ENCODE data around the gene LUC7L3. TPM values are rescaled to one million over a fixed set of nuclear protein-coding genes. Genes with fewer than 3 reads are reported as not detected.

Gene LUC7L3
- total RNA-seq, 1 experiment from 2014 or later: 62.2 TPM

DNA sequence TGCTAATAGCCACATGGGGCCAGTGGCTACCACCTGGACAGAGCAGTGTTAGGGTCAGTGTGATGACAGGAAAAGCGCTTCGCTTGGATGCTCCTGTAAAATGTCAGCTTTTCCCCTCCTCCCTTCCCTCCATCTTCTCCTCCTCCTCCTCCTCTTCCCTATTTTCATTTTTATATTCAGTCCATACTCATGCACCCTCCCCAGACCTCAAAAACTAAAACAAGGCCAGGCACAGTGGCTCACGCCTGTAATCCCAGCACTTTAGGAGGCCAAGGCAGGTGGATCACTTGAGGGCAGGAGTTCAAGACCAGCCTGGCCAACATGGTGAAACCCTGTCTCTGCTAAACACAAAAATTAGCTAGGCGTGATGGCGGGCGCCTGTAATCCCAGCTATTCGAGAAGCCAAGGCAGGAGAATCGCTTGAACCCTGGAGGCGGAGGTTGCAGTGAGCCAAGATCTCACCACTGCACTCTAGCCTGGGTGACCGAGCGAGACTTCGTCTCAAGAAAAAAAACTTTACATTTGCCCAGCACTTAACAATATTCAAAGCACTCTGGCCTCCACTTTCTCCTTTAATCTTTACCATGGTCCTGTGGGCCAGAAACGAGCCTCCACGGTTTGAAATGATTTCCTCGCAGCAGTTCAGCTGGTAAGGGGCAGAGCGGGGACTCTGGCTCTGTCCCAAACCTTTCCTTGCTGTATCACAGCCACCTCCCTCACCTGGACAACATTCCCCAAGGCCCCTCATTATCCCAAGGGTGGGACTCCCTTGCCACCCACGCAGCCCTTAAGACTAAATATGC lies 33.5 kb upstream of the LUC7L3 start:
- no peak for DNase-seq (ENCODE audit: extremely low read depth, low read depth)

DNA sequence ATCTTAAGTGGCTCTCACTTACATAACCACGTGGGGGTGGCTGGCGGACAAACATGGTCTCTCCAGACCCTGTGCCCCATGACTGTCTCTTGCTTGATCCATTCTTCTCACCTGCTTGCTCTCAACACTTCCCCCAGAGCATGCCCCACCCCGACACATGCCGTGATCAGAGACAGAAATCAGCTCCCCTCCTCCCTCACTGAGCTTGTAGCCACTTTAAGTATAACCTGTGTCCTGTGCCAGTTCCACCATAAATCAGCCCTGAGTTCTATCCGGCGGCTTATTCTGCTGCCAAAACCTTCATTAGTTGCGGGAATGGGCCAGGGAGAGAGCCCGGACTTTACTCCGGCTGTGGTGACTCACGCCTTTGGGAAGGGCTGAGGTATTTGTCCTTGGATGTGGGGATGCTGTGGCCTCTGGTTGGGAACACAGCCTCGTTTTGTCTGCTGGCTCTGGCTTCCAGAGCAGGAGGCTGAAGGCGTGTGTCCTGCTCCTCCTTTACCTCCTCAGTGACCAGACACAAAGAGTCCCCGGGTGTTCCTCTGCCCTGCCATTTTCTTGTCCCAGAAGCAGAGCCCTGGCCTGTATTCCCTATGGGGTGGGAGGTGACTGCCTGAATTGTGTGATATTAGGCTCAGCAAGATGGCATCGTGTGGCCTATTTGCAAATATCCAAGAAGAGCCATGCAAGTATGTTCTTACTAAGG lies 32.8 kb upstream of the LUC7L3 start:
- no peak for DNase-seq (ENCODE audit: extremely low read depth, low read depth)

DNA sequence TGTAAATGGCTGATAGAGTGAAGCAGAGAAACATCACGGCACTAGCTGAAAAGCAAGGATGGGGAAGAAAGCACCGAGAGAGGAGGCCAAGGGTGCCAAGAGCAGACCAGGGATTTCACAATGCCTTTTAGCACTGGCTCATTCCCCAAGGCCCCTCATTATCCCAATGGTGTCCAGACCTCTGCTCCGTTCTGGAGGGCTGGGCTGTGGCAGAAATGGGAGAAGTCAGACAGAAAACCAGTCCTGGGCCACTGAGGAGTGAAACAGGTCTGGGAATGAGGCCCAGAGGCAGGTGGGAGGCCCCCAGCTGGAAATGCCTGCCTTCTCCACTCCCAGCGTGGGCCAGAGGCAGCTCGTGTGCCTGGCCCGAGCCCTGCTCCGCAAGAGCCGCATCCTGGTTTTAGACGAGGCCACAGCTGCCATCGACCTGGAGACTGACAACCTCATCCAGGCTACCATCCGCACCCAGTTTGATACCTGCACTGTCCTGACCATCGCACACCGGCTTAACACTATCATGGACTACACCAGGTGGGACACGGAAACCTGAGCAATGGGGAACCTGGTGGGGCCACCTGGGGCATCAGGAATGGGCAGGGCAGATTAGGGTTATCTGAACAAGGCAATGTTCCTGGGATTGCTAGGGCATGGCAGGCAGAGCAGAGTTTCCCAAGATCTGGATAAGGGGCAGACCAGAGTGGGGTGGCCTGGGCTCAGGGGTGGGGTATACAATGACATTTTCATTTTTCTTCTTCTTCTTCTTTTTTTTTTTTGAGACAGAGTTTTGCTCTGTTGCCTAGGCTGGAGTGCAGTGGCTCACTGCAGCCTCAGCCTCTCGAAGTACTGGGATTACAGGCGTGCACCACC lies 32.0 kb upstream of the LUC7L3 start:
- no peak for DNase-seq (ENCODE audit: extremely low read depth, low read depth)

DNA sequence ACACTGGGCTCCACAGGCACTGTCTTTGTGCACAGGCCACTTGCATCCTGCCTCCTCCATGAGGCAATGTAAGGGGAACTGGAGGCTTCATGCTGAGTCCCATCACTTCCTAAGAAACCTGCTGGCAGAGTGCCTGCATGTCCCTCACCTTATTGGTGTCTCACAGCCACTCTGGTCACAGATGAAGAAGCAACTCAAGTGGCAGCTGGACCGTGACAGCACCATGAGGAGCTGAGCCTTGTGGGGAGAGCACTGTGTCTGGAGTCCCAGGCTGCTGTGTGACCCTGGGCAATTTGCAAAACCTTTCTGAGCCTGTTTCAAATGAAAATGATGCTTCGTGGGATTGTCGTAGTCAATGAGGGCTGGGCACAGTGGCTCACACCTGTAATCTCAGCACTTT lies 31.2 kb upstream of the LUC7L3 start:
- no peak for DNase-seq (ENCODE audit: extremely low read depth, low read depth)

DNA sequence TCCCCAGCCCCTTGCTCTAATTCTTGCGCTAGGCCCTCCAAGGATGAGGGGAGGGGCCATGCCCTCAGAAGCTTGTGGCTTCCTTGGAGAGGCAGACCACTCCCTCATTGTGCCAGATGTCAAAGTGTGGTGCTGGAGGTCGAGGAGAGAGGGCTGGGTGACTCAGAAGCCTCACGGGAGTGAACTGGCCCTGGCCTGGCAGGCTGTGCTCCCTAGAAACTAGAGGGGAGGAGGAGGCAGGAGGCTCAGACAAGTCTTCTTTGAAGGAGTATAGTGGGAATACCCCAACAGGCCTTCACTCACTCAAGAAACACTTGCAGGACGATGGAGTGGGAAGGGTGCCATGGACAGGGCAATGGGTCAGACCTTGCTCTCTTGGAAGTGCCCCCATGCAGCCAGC lies 30.2 kb upstream of the LUC7L3 start:
- DNase-seq (ENCODE audit: extremely low read depth, low read depth): no peak

DNA sequence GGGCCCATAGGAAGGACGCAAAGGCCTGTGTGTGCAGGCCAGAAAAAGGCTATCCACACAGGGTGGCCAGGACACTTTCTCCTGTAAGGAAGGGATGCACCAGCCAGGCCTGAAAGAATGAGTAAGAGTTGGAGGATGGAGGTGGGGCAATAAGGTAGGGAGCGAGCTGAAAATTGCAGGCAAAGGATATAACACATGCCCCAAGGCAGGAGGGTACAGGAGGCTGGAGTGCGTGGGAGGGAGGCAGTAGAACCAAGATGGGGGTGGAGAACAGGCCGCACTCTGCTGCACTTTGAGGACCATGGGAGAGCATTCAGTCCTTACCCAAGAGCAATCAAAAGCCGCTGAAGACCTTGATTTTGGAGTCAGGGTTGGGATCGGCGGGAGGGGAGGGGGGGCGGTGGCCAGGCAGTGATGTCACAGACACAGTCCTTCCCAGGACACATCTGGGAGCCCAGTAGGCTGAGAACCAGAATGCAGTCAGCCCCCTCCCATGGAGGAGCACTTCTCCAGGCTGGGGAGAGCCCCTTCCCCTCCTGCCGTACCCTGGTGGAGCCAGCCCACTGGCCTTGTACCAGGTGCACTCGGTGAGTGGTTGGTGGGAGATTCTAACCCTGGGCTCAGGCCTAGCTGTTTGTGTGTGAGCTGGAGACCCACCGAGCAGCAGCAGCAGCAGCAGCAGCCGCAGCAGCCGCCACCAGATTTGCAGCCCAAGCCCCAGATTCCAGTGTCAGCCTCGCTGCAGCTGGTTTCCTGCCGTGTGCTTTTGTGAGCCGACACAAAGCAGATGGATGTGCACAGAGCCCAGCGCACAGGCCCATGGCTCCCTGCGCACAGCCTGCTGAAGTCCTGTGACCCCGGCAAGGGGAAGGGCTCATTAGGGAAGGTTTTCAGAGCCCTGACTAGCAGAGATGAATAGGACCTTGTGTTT lies 29.2 kb upstream of the LUC7L3 start:
- DNase-seq (ENCODE audit: extremely low read depth, low read depth): no peak

DNA sequence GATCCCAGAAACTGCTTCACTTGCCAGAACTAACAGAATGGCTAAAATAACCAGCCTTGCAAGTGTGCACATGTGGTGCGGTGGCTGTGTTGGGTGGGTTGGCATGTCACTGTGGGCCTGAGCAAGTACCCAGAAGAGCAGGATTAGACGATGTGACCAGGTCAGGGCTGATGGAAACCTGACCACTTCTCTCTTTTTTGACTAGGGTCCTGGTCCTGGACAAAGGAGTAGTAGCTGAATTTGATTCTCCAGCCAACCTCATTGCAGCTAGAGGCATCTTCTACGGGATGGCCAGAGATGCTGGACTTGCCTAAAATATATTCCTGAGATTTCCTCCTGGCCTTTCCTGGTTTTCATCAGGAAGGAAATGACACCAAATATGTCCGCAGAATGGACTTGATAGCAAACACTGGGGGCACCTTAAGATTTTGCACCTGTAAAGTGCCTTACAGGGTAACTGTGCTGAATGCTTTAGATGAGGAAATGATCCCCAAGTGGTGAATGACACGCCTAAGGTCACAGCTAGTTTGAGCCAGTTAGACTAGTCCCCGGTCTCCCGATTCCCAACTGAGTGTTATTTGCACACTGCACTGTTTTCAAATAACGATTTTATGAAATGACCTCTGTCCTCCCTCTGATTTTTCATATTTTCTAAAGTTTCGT lies 28.4 kb upstream of the LUC7L3 start:
- no peak for DNase-seq (ENCODE audit: extremely low read depth, low read depth)

DNA sequence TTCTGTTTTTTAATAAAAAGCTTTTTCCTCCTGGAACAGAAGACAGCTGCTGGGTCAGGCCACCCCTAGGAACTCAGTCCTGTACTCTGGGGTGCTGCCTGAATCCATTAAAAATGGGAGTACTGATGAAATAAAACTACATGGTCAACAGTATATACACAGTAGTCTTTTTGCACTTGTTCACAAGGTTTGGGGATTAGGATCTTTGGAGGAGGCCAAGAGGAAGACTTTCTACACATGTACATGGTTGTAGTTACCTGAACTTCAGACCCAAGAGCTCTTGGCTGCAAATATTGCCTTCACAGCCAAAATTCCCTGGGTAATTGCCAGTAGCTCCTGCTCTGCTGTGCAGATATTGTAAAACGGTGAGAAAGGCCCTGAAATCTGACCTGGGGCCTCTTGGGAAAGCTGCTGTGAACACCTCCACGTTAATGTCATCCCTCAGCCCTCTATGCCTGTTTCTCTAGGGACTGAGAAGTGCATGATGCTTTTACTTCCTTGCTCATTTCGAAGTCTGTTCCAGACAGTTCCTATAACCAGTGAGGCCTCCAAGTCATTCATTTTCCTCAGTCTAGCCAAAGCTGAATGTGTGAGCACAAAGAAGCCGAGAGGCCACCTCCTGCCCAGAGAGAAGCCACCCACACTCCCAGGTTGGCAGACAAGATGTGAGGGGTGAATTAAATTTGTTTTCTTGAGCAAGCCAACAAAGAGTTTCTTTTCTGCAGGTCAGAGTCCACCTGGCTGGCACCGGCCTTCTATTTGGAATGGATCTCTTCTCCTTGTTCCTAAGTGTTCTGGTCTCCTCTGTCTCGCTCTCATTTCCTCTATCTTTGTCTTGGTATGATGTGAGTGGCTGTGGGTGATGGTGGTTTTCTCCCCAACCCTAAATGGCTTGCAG lies 27.6 kb upstream of the LUC7L3 start:
- DNase-seq (ENCODE audit: extremely low read depth, low read depth): no peak

DNA sequence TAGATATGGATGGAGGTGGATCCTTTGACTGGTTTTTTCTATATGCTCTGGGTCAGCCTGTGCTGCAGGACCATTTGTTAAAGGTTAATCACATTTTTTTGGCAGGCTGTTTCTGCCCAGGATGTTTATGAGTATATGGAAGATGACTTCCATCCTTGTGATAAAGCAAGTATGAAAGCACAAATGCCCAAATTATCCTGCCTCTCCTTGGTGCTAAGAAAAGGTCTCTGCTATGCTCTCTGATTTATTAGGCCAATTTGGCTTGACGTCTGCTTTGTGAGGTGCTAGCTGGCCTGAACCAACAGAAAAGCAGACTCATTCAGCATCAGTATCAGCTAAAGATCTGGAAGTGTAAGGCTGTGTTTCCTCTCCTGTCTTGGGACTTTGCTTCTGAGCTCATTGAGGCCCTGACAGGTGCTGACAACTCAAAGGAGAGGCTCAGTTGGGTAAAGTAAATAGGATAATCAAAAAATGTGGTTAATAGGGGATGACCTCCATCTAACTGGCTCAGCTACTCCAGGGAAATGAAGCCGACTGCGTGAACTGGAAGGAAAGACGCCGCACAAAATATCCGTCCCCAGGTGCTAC lies 26.9 kb upstream of the LUC7L3 start:
- DNase-seq (ENCODE audit: extremely low read depth, low read depth): no peak

DNA sequence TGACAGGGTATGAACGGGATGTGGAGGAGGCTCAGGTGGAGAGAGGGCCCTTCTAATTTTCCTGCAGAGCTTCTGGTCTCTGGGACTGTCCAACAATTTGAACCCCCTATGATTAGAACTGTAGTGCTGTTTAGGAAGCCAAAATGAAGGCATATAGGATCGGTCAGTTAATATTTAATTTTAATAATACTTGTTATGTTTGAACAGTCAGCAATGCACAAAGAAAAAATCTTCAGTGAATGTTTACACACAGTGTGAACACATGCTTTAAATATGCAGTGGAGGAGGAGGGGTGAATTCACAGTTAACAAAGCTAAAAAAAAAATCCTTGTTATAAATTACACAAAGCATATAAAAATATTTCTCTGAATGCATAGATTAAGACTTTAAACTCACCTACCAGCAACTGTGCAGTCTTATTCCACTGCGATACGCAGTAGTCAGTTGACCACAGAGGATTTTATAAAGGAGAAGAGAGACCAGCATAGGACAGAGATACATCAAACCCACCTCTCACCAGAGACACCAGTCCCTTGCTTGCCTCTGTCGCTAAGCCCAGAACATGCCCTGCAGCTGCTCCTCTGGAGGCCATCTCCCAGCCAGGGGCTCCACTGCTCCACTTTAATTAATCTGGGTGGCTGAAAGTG lies 26.2 kb upstream of the LUC7L3 start:
- no peak for DNase-seq (ENCODE audit: extremely low read depth, low read depth)

DNA sequence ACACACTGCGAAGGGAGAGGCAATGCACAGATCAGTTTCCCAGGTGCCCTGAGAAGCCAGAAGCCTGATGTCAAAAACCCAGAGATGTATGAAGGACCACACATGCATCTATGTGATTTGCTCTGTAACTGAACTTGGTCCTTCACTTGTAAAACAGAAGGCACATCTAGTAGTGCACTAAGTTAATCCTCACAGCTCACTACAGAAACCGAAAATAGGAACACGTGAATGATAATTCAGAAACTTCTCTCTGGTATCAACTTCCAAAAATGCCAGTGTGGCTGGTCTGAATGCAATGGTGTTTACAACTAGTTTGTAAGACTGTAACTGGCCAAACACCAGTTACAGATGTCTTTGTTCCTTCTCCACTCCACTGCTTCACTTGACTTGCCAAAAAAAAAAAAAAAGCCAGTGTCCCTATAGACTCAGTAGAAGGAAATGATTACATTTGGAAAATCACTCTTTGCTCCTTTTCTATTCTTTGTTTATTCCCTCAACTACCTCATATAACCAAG lies 23.0 kb upstream of the LUC7L3 start:
- no peak for DNase-seq (ENCODE audit: extremely low read depth, low read depth)

DNA sequence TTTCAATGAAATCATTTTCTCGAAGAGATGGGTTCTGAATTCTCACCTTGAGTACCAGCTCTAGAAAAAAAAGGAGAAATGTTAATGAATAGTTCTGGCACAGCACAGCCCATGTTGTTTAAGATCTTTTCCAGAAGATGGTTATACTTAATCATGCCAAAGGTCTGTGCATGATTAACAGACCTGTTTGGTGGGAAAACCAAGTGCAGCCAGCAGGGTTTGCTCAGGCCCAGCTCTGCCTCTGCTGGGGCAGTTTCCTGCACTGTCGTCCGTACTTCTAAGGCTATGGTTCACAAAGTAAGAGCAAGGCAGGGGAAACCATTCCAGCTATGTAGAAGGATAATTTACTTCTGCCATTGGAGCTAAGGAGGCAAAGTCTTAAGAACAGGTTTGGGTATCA lies 22.3 kb upstream of the LUC7L3 start:
- no peak for DNase-seq (ENCODE audit: extremely low read depth, low read depth)

DNA sequence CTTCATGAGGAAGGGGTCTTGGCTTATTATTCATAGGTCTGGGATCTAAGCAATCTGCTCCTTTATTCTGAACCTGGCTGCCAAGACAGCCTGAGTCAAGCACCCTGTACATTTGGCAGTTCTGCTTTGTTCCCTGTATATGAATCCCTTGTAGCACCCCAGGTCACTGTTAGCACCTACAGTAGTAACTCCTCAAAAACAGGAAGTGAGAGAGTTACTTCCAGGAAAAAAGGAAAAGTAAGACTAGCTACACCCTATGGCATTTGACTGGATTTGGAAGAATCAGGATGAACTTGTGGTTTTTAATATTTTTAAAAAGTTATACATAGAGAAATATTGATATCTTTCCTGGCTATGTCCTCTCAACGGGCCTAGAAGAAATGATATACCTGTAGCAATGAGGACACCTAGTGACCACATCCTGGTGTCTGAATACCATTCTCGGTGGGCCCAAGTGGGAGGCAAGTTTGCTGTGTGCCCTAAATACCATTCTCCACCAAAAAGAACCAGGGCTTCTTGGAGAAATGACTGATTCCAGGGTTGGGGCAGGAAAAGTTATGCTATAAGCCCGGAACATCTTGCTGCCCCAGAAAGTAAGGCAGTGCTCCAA lies 21.6 kb upstream of the LUC7L3 start:
- DNase-seq (ENCODE audit: extremely low read depth, low read depth): no peak

DNA sequence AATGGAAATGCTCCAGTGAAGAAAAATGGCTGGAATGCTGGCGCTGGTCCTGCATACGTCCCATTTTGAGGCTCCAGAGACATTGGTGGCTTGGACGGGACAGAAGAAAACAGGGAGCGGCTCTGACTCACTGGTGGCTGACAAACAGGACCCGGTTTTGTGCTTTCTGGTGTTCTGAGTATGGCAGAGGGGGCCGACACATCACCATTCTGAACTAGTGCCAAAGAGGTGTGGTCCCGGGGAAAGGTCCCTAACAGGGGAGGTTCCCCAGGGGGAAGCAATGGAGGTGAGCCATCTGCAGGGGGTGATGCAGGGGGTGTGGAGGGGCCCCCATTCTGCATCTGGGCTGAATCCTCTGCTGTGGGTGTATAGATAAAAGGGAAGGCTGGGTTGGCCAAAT lies 20.0 kb upstream of the LUC7L3 start:
- no peak for DNase-seq (ENCODE audit: extremely low read depth, low read depth)

DNA sequence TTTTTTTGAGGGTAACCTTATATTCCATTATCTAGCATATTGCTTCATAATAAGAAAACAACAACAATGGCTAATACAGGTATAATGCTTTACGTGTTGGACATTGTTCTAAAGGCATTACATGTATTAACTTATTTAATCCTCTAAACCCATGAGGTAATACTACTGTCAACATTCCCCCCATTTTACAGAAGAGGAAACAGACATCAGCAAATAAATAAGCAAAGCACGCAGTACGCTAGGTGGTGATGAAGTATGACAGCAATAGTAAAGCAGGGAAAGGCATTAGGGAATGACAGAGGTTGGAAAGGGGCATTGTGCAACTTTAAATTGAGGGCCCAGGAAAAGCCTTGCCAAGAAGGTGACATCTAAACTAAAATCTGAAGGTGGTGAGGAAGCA lies 16.2 kb upstream of the LUC7L3 start:
- no peak for DNase-seq (ENCODE audit: extremely low read depth, low read depth)

DNA sequence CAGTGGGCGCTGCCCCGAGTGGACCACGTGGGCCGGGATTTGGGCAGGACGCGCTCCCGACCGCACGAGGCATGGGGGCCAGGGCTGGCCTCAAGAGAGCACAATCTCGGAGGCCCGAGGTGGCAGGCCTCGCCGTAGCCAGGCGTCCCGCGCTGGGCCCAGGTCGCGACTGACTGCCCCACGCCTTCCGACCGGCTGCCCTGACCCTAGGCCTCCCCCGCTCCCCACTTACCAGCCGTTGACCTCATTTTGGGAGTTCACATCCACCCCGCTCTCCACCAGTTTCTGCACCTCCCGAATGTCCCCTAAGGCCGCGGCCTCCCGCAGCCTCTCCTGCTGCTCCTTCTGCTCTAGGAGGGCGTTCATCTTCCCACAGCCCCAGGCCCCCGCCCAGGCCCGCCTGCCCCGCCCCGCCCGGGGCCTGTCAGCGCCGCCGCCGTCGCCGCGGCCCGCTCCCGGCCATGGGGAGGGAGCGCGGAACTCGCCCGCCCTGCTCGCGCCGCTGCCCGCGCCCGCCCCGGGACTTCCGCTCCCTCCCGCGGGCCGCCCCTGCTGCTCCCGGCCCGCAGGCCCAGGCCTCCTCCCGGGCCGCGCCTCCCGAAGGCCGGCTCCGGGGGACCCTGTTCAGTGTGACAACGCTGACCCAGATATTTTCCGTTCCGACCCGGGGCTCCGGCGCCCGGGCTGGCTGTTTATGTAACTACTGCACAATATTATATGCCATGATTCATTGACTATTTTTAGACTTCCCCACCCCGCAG lies 11.9 kb upstream of the LUC7L3 start, which contains the start of gene ANKRD40:
ANKRD40 (minus strand) TSS at position 626 of the 761 bp plus-strand sequence; CDS start at position 366, 260 bp downstream.
- peak; percentile 89 for DNase-seq (ENCODE audit: extremely low read depth, low read depth)

Measured in NCI-H460 (cell line).